ENCODE results near the gene C14orf132.

C14orf132 gene

GRCh38 chr14:96122496-96122895 is 83.3 kb downstream of the C14orf132 start:
- DNase-seq: no peak

- DNase-seq: no peak
Measured at GRCh38 chr14:96125536-96125935, 86.4 kb downstream of the C14orf132 start.

- no peak for DNase-seq
Measured at GRCh38 chr14:96126339-96126782, 87.2 kb downstream of the C14orf132 start.

- no peak for DNase-seq
Measured at GRCh38 chr14:96126783-96127271, 87.7 kb downstream of the C14orf132 start.

GRCh38 chr14:96129128-96129736 is 90.1 kb downstream of the C14orf132 start:
- no peak for DNase-seq

GRCh38 chr14:96130391-96130790 is 91.2 kb downstream of the C14orf132 start:
- no peak for DNase-seq

GRCh38 chr14:96130854-96131253 is 91.7 kb downstream of the C14orf132 start:
- no peak for DNase-seq

GRCh38 chr14:96131836-96132235 is 92.7 kb downstream of the C14orf132 start:
- DNase-seq: no peak

GRCh38 chr14:96134508-96134907 is 95.3 kb downstream of the C14orf132 start:
- no peak for DNase-seq

- no peak for DNase-seq
Measured at GRCh38 chr14:96135285-96135684, 96.1 kb downstream of the C14orf132 start.

- DNase-seq: no peak
Measured at GRCh38 chr14:96136371-96137005, 97.3 kb downstream of the C14orf132 start.

- DNase-seq: no peak
Measured at GRCh38 chr14:96138241-96138640, 99.1 kb downstream of the C14orf132 start.

- DNase-seq: no peak
Measured at GRCh38 chr14:96139169-96139568, 100.0 kb downstream of the C14orf132 start.

GRCh38 chr14:96139879-96140278 is 100.7 kb downstream of the C14orf132 start:
- no peak for DNase-seq

GRCh38 chr14:96140952-96141351 is 101.8 kb downstream of the C14orf132 start:
- DNase-seq: no peak
